Thyroid gland (tissue), 4 donors: ENCODE results near the gene MBNL2.

Source experiments
- CTCF ChIP-seq, 6 experiments: fragments of 200-600 bp in 3 of 6; fragments of 450-650 bp in 3 of 6; sonication (generic) in 3 of 6; IDR thresholded peaks; one replicate each; pipeline ENCODE4 v1.5.1; 2016 to 2019; ENCODE audit warnings: antibody characterized with exemption in 6 of 6, mild to moderate bottlenecking in 2 of 6, inconsistent platforms in 1 of 6, moderate library complexity in 1 of 6
- POLR2A ChIP-seq, 2 donors: fragments of 450-650 bp; IDR thresholded peaks; one replicate each; pipeline ENCODE4 v1.6.1; 2017; ENCODE audit warnings: antibody characterized with exemption in 2 of 2, mild to moderate bottlenecking in 2 of 2, moderate library complexity in 1 of 2

GRCh38 chr13:97388373-97388772 is 166.2 kb downstream of the MBNL2 start:
- TF ChIP-seq CTCF (IDR thresholded peaks at IDR 0.05) (no peak), POLR2A (IDR thresholded peaks at IDR 0.05) (no peak)
